Loucy (cell line): ENCODE results near the gene ZNF597.

Experiments
- H2AFZ ChIP-seq: fragments of 200-600 bp; sonication (generic); 2 replicates; pipeline ENCODE4 v1.6.0; 2016; ENCODE audit warnings: antibody characterized with exemption, mild to moderate bottlenecking, low read length, moderate library complexity
- H3F3A ChIP-seq: fragments of 200-600 bp; 2 replicates; pipeline ENCODE4 v1.6.0; 2016; ENCODE audit warnings: antibody characterized with exemption, low read depth, mild to moderate bottlenecking
- H3K27me3 ChIP-seq: fragments of 200-600 bp; sonication (generic); 2 replicates; pipeline ENCODE4 v1.6.1; 2014; ENCODE audit warnings: low read length, mild to moderate bottlenecking; ENCODE audit not compliant: insufficient read depth, poor library complexity, severe bottlenecking
- H3K36me3 ChIP-seq: fragments of 200-600 bp; sonication (generic); 2 replicates; pipeline ENCODE4 v1.6.1; 2016; ENCODE audit warnings: low read length; ENCODE audit not compliant: insufficient read depth
- H3K4me1 ChIP-seq: fragments of 200-600 bp; sonication (generic); 2 replicates; pipeline ENCODE4 v1.5.1; 2014; ENCODE audit warnings: low read length, mild to moderate bottlenecking; ENCODE audit not compliant: insufficient read depth, poor library complexity, severe bottlenecking
- H3K4me2 ChIP-seq: fragments of 200-600 bp; sonication (generic); 2 replicates; pipeline ENCODE4 v1.6.0; 2014; ENCODE audit warnings: antibody characterized with exemption, low read length, low read depth, mild to moderate bottlenecking; ENCODE audit not compliant: poor library complexity, severe bottlenecking
- H3K4me3 ChIP-seq: fragments of 200-600 bp; sonication (generic); 2 replicates; pipeline ENCODE4 v1.5.1; 2014; ENCODE audit warnings: low read length, mild to moderate bottlenecking, mixed read lengths; ENCODE audit not compliant: poor library complexity, severe bottlenecking
- H3K79me2 ChIP-seq: fragments of 200-600 bp; sonication (generic); 2 replicates; pipeline ENCODE4 v1.6.1; 2014; ENCODE audit warnings: low read length; ENCODE audit not compliant: insufficient read depth
- H3K9ac ChIP-seq: fragments of 200-600 bp; sonication (generic); 2 replicates; pipeline ENCODE4 v1.6.0; 2014; ENCODE audit warnings: mild to moderate bottlenecking, low read depth, low read length, moderate library complexity; ENCODE audit not compliant: poor library complexity, severe bottlenecking
- H3K9me2 ChIP-seq: fragments of 200-600 bp; sonication (generic); replicated peaks from 2 replicates; pipeline ENCODE4 v1.6.1; 2016; ENCODE audit warnings: low read depth, low read length, mixed read lengths
- H3K9me3 ChIP-seq: fragments of 200-600 bp; sonication (generic); 2 replicates; pipeline ENCODE4 v1.6.1; 2014; ENCODE audit warnings: mild to moderate bottlenecking, antibody characterized with exemption, low read length, low read depth; ENCODE audit not compliant: insufficient read depth
- H4K20me1 ChIP-seq: fragments of 200-600 bp; sonication (generic); 2 replicates; pipeline ENCODE4 v1.6.0; 2014; ENCODE audit warnings: antibody characterized with exemption, low read length, mild to moderate bottlenecking; ENCODE audit not compliant: insufficient read depth, poor library complexity, severe bottlenecking
- EZH2phosphoT487 ChIP-seq: fragments of 200-600 bp; IDR thresholded peaks from 2 replicates; pipeline ENCODE4 v1.6.1; 2018; ENCODE audit warnings: antibody characterized with exemption, mild to moderate bottlenecking, moderate library complexity, borderline replicate concordance
- TF ChIP-seq, protein P1 (sequence below): fragments of 200-600 bp; sonication (generic); conservative IDR thresholded peaks from 2 replicates; pipeline ENCODE4 v1.5.1; 2014; ENCODE audit warnings: mild to moderate bottlenecking, antibody characterized with exemption, low read length

ZNF597 gene

GRCh38 chr16:3444032-3444388 is 706 bp upstream of the ZNF597 start:
- Histone ChIP-seq H3K9me2 (no peaks in the 10 kb centered on the region), H3K4me2 (peak overlapping the region; percentile 93), H4K20me1 (peaks cover 10% of the 10 kb centered on the region), H3K4me3 (peak overlapping the region; percentile 95), H3K27me3 (no peaks in the 10 kb centered on the region), H3K9me3 (no peaks in the 10 kb centered on the region), H3F3A (no peaks in the 10 kb centered on the region), H2AFZ (peak overlapping the region; percentile 61), H3K36me3 (no peaks in the 10 kb centered on the region), H3K4me1 (no peaks in the 10 kb centered on the region), H3K9ac (peak overlapping the region; percentile 95), H3K79me2 (peaks cover 49% of the 10 kb centered on the region)
- TF ChIP-seq EZH2phosphoT487, result no peak
- TF ChIP-seq, protein P1, sequence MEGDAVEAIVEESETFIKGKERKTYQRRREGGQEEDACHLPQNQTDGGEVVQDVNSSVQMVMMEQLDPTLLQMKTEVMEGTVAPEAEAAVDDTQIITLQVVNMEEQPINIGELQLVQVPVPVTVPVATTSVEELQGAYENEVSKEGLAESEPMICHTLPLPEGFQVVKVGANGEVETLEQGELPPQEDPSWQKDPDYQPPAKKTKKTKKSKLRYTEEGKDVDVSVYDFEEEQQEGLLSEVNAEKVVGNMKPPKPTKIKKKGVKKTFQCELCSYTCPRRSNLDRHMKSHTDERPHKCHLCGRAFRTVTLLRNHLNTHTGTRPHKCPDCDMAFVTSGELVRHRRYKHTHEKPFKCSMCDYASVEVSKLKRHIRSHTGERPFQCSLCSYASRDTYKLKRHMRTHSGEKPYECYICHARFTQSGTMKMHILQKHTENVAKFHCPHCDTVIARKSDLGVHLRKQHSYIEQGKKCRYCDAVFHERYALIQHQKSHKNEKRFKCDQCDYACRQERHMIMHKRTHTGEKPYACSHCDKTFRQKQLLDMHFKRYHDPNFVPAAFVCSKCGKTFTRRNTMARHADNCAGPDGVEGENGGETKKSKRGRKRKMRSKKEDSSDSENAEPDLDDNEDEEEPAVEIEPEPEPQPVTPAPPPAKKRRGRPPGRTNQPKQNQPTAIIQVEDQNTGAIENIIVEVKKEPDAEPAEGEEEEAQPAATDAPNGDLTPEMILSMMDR, result no peak

DNA sequence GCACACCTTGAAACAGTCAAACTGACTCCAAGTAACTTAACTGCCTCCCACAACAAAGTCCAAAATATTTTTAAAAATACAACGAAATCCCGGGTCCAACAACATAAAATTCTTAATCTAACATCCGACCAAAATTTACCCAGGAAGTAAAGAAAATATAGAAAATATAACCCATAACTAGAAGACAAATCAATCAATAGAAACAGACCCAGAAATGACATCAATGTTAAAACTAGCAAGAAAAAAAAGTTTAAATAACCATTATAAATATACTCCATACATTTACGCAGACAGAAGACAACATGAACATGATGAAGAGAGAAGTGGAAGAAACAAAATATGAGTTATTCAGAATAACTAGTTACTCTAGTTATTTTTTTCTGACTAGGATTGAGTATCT is 3.7 kb downstream of the ZNF597 start:
- H3K4me3 ChIP-seq, result no peak overlapping the region
- peaks cover 28% of the 10 kb centered on the region for H3K79me2 ChIP-seq
- H3K9me2 ChIP-seq, result no peaks in the 10 kb centered on the region
- TF ChIP-seq, protein P1, result no peak
- no peak for TF ChIP-seq EZH2phosphoT487
- no peaks in the 10 kb centered on the region for H3K4me1 ChIP-seq
- no peaks in the 10 kb centered on the region for H3K27me3 ChIP-seq
- no peaks in the 10 kb centered on the region for H3F3A ChIP-seq
- H3K9me3 ChIP-seq, result no peaks in the 10 kb centered on the region
- H3K4me2 ChIP-seq, result no peak overlapping the region
- no peak overlapping the region for H2AFZ ChIP-seq
- no peak overlapping the region for H3K9ac ChIP-seq
- no peaks in the 10 kb centered on the region; the same call in 1 of the 2 replicates for H3K36me3 ChIP-seq
- H4K20me1 ChIP-seq, result peaks cover 5% of the 10 kb centered on the region

- Histone ChIP-seq H3K4me3 (no peak overlapping the region), H3K4me2 (no peak overlapping the region), H3K36me3 (no peaks in the 10 kb centered on the region; the same call in 1 of the 2 replicates), H3K79me2 (0 out of 2 replicates have a peak, but pooled peaks cover 5% of the 10 kb centered on the region), H3K4me1 (no peaks in the 10 kb centered on the region), H3F3A (no peaks in the 10 kb centered on the region), H3K27me3 (no peaks in the 10 kb centered on the region), H2AFZ (no peak overlapping the region), H4K20me1 (no peaks in the 10 kb centered on the region), H3K9ac (no peak overlapping the region), H3K9me3 (no peaks in the 10 kb centered on the region), H3K9me2 (no peaks in the 10 kb centered on the region)
- no peak for TF ChIP-seq EZH2phosphoT487
- TF ChIP-seq, protein P1, result no peak
Observed at GRCh38 chr16:3434373-3434772, 8.9 kb downstream of the ZNF597 start.
